Measurements from ENCODE around the gene DOCK4.

DOCK4 gene

GRCh38 chr7:112065758-112066157 is 140.4 kb downstream of the DOCK4 start:
- no peak overlapping the region for H3K23ac ChIP-seq (ENCODE audit: low read length)
- no peak overlapping the region for H3K4me2 ChIP-seq (ENCODE audit: low read length)
- no peak overlapping the region for H4K8ac ChIP-seq (ENCODE audit: low read depth, low read length)
- no peaks in the 10 kb centered on the region for H3K27me3 ChIP-seq (ENCODE audit: insufficient read depth, low read length, poor library complexity)
- no peak overlapping the region for H3K4me3 ChIP-seq (ENCODE audit: low read length)
- H3K79me1 ChIP-seq (ENCODE audit: low read length), result peaks cover 18% of the 10 kb centered on the region
- no peak overlapping the region for H3K18ac ChIP-seq (ENCODE audit: low read length)
- H2BK5ac ChIP-seq (ENCODE audit: low read length), result no peak overlapping the region
- no peak overlapping the region for H4K5ac ChIP-seq (ENCODE audit: low read length)
- no peak overlapping the region for H3K9ac ChIP-seq (ENCODE audit: low read length)
- DNase-seq, result no peak
- H3K56ac ChIP-seq (ENCODE audit: low read length), result no peak overlapping the region
- H2BK15ac ChIP-seq (replicated peaks; ENCODE audit: low read depth), result no peak overlapping the region
- H3K4me1 ChIP-seq (ENCODE audit: control insufficient read depth, low read depth, low read length), result peaks cover 4% of the 10 kb centered on the region
- no peak overlapping the region for H3K4ac ChIP-seq (ENCODE audit: low read depth, low read length)
- H2BK120ac ChIP-seq (ENCODE audit: low read depth, low read length), result no peak overlapping the region
- no peak overlapping the region for H3K27ac ChIP-seq (ENCODE audit: low read depth, low read length)
- H2AK5ac ChIP-seq (ENCODE audit: low read length), result no peak overlapping the region
- H3K79me2 ChIP-seq (ENCODE audit: control insufficient read depth, insufficient read depth, low read length), result peaks cover 4% of the 10 kb centered on the region
- H3K36me3 ChIP-seq (ENCODE audit: control insufficient read depth, insufficient read depth, low read length), result no peaks in the 10 kb centered on the region
- no CpG with 5 or more reads among the region's 1 CpG for WGBS (ENCODE audit: extremely low coverage, insufficient coverage, low lambda C conversion rate)

DNA sequence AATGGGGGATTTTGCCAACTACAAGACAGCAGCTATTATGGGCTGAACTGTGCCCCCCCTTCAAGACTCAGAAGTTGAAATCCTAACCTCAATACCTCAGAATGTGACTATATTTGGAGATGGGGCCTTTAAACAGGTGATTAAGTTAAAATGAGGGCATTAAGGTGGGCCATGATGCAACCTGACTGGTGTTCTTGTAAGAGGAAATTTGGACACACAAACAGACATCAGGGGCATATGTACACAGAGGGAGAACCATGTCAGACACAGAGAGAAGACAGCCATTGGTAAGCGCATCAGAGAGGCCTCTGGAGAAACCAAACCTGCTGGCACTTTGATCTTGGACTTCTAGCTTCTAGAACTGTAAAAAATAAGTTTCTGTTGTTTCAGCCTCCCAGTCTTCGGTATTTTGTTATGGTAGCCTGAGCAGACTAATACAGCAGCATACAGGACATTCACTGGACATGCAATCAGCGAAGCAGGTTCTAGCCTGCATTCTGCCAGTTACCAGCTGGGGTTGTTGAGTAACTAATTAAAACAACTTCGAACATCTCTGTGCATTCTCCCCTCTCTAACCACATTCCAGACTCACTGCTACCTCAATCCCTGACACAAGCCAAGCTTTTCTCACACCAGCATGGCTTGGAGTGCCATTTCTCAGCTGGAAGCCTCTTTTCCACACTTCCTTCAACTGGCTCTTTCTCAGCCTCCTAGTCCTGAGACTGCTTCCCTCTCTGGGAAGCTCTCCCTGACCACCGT is 141.4 kb downstream of the DOCK4 start:
- Histone ChIP-seq H3K4me2 (ENCODE audit: low read length) (no peak overlapping the region), H3K36me3 (ENCODE audit: control insufficient read depth, insufficient read depth, low read length) (no peaks in the 10 kb centered on the region), H3K4me1 (ENCODE audit: control insufficient read depth, low read depth, low read length) (peaks cover 4% of the 10 kb centered on the region), H3K79me2 (ENCODE audit: control insufficient read depth, insufficient read depth, low read length) (peaks cover 4% of the 10 kb centered on the region), H3K27me3 (ENCODE audit: insufficient read depth, low read length, poor library complexity) (no peaks in the 10 kb centered on the region), H2AK5ac (ENCODE audit: low read length) (no peak overlapping the region), H4K8ac (ENCODE audit: low read depth, low read length) (no peak overlapping the region), H2BK15ac (replicated peaks; ENCODE audit: low read depth) (no peak overlapping the region), H4K5ac (ENCODE audit: low read length) (no peak overlapping the region), H3K23ac (ENCODE audit: low read length) (no peak overlapping the region), H3K4me3 (ENCODE audit: low read length) (no peak overlapping the region), H3K56ac (ENCODE audit: low read length) (no peak overlapping the region), H3K4ac (ENCODE audit: low read depth, low read length) (no peak overlapping the region), H3K27ac (ENCODE audit: low read depth, low read length) (no peak overlapping the region), H3K79me1 (ENCODE audit: low read length) (peaks cover 20% of the 10 kb centered on the region), H2BK120ac (ENCODE audit: low read depth, low read length) (no peak overlapping the region), H2BK5ac (ENCODE audit: low read length) (no peak overlapping the region), H3K18ac (ENCODE audit: low read length) (no peak overlapping the region), H3K9ac (ENCODE audit: low read length) (no peak overlapping the region)
- WGBS (ENCODE audit: extremely low coverage, insufficient coverage, low lambda C conversion rate), result no CpG with 5 or more reads among the region's 5 CpGs
- peak; percentile 67 for DNase-seq

- Histone ChIP-seq H3K4me3 (ENCODE audit: low read length) (no peak overlapping the region), H3K56ac (ENCODE audit: low read length) (no peak overlapping the region), H3K4ac (ENCODE audit: low read depth, low read length) (no peak overlapping the region), H2AK5ac (ENCODE audit: low read length) (no peak overlapping the region), H3K27me3 (ENCODE audit: insufficient read depth, low read length, poor library complexity) (no peaks in the 10 kb centered on the region), H3K27ac (ENCODE audit: low read depth, low read length) (no peak overlapping the region), H3K9ac (ENCODE audit: low read length) (no peak overlapping the region), H3K36me3 (ENCODE audit: control insufficient read depth, insufficient read depth, low read length) (no peaks in the 10 kb centered on the region), H2BK120ac (ENCODE audit: low read depth, low read length) (no peak overlapping the region), H2BK5ac (ENCODE audit: low read length) (no peak overlapping the region), H3K4me1 (ENCODE audit: control insufficient read depth, low read depth, low read length) (peaks cover 4% of the 10 kb centered on the region), H3K79me2 (ENCODE audit: control insufficient read depth, insufficient read depth, low read length) (peaks cover 2% of the 10 kb centered on the region), H2BK15ac (replicated peaks; ENCODE audit: low read depth) (no peak overlapping the region), H4K5ac (ENCODE audit: low read length) (no peak overlapping the region), H3K18ac (ENCODE audit: low read length) (no peak overlapping the region), H3K23ac (ENCODE audit: low read length) (no peak overlapping the region), H4K8ac (ENCODE audit: low read depth, low read length) (no peak overlapping the region), H3K79me1 (ENCODE audit: low read length) (peaks cover 16% of the 10 kb centered on the region), H3K4me2 (ENCODE audit: low read length) (no peak overlapping the region)
- DNase-seq, result no peak
- no CpG with 5 or more reads among the region's 2 CpGs for WGBS (ENCODE audit: extremely low coverage, insufficient coverage, low lambda C conversion rate)
These were observed 142.2 kb downstream of the DOCK4 start for GRCh38 chr7:112063974-112064373.

DNA sequence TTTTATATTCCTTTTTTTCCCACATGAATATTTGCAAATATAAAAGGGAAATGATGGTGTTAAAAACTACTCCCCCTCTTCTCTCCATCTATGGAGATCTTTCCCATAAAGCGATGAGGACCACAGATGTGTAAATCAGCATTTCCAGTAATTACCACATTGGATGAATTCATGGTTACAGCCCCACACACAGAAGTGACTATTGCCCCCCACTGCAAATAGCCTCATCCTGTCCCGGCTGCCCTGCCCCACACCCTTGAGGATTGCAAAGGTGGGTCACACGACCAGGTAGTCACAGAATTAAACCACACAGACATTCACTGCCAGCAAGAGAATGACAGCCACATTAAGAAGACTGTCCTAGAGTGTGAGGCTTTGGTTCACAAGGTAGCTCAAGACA is 145.1 kb downstream of the DOCK4 start:
- H3K18ac ChIP-seq (ENCODE audit: low read length), result no peak overlapping the region
- H3K79me1 ChIP-seq (ENCODE audit: low read length), result peaks cover 18% of the 10 kb centered on the region
- no peak overlapping the region for H3K9ac ChIP-seq (ENCODE audit: low read length)
- no peak overlapping the region for H2BK5ac ChIP-seq (ENCODE audit: low read length)
- no CpG with 5 or more reads among the region's 3 CpGs for WGBS (ENCODE audit: extremely low coverage, insufficient coverage, low lambda C conversion rate)
- H3K56ac ChIP-seq (ENCODE audit: low read length), result no peak overlapping the region
- H2BK120ac ChIP-seq (ENCODE audit: low read depth, low read length), result no peak overlapping the region
- no peak overlapping the region for H4K5ac ChIP-seq (ENCODE audit: low read length)
- H3K4me1 ChIP-seq (ENCODE audit: control insufficient read depth, low read depth, low read length), result peaks cover 5% of the 10 kb centered on the region
- no peak overlapping the region for H2AK5ac ChIP-seq (ENCODE audit: low read length)
- no peaks in the 10 kb centered on the region for H3K36me3 ChIP-seq (ENCODE audit: control insufficient read depth, insufficient read depth, low read length)
- H3K79me2 ChIP-seq (ENCODE audit: control insufficient read depth, insufficient read depth, low read length), result peaks cover 7% of the 10 kb centered on the region
- no peak for DNase-seq
- H3K4me2 ChIP-seq (ENCODE audit: low read length), result no peak overlapping the region
- no peak overlapping the region for H3K23ac ChIP-seq (ENCODE audit: low read length)
- no peak overlapping the region for H4K8ac ChIP-seq (ENCODE audit: low read depth, low read length)
- no peak overlapping the region for H3K4me3 ChIP-seq (ENCODE audit: low read length)
- H3K4ac ChIP-seq (ENCODE audit: low read depth, low read length), result no peak overlapping the region
- H3K27me3 ChIP-seq (ENCODE audit: insufficient read depth, low read length, poor library complexity), result no peaks in the 10 kb centered on the region
- H2BK15ac ChIP-seq (replicated peaks; ENCODE audit: low read depth), result no peak overlapping the region
- H3K27ac ChIP-seq (ENCODE audit: low read depth, low read length), result no peak overlapping the region

DNA sequence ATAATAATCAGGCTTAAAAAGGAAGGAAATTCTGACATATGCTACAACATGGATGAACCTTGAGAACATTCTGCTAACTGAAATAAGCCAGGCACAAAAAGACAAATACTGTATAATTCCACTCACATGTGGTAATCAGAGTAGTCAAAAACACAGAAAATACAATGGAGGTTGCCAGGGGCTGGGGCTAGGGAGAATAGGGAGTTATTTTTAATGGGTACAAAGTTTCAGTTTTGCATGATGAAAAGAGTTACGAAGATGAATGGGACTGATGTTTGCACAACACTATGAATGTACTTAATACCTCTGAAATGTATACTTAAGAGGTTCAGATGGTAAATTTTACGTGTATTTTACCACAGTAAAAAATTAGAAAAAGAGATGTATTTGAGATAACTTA is 145.6 kb downstream of the DOCK4 start:
- Histone ChIP-seq H3K23ac (ENCODE audit: low read length) (no peak overlapping the region), H3K9ac (ENCODE audit: low read length) (no peak overlapping the region), H3K79me1 (ENCODE audit: low read length) (peaks cover 14% of the 10 kb centered on the region), H4K8ac (ENCODE audit: low read depth, low read length) (no peak overlapping the region), H3K4me3 (ENCODE audit: low read length) (no peak overlapping the region), H3K4ac (ENCODE audit: low read depth, low read length) (no peak overlapping the region), H3K79me2 (ENCODE audit: control insufficient read depth, insufficient read depth, low read length) (peaks cover 7% of the 10 kb centered on the region), H3K56ac (ENCODE audit: low read length) (no peak overlapping the region), H3K27ac (ENCODE audit: low read depth, low read length) (no peak overlapping the region), H3K27me3 (ENCODE audit: insufficient read depth, low read length, poor library complexity) (no peaks in the 10 kb centered on the region), H4K5ac (ENCODE audit: low read length) (no peak overlapping the region), H3K4me1 (ENCODE audit: control insufficient read depth, low read depth, low read length) (peaks cover 4% of the 10 kb centered on the region), H2BK5ac (ENCODE audit: low read length) (no peak overlapping the region), H2AK5ac (ENCODE audit: low read length) (no peak overlapping the region), H3K4me2 (ENCODE audit: low read length) (no peak overlapping the region), H2BK120ac (ENCODE audit: low read depth, low read length) (no peak overlapping the region), H3K36me3 (ENCODE audit: control insufficient read depth, insufficient read depth, low read length) (no peaks in the 10 kb centered on the region), H3K18ac (ENCODE audit: low read length) (no peak overlapping the region), H2BK15ac (replicated peaks; ENCODE audit: low read depth) (no peak overlapping the region)
- DNase-seq, result no peak
- no CpG with 5 or more reads among the region's 2 CpGs for WGBS (ENCODE audit: extremely low coverage, insufficient coverage, low lambda C conversion rate)

- no peaks in the 10 kb centered on the region for H3K36me3 ChIP-seq (ENCODE audit: control insufficient read depth, insufficient read depth, low read length)
- no peak overlapping the region for H4K8ac ChIP-seq (ENCODE audit: low read depth, low read length)
- no peak overlapping the region for H2BK15ac ChIP-seq (replicated peaks; ENCODE audit: low read depth)
- H3K79me1 ChIP-seq (ENCODE audit: low read length), result peaks cover 14% of the 10 kb centered on the region
- no peak overlapping the region for H3K4me3 ChIP-seq (ENCODE audit: low read length)
- H3K4me1 ChIP-seq (ENCODE audit: control insufficient read depth, low read depth, low read length), result peaks cover 2% of the 10 kb centered on the region
- no peak overlapping the region for H2BK120ac ChIP-seq (ENCODE audit: low read depth, low read length)
- H3K79me2 ChIP-seq (ENCODE audit: control insufficient read depth, insufficient read depth, low read length), result peaks cover 7% of the 10 kb centered on the region
- no peak overlapping the region for H4K5ac ChIP-seq (ENCODE audit: low read length)
- H3K4ac ChIP-seq (ENCODE audit: low read depth, low read length), result no peak overlapping the region
- no peak overlapping the region for H3K56ac ChIP-seq (ENCODE audit: low read length)
- no CpG with 5 or more reads among the region's 1 CpG for WGBS (ENCODE audit: extremely low coverage, insufficient coverage, low lambda C conversion rate)
- no peak overlapping the region for H2BK5ac ChIP-seq (ENCODE audit: low read length)
- H3K18ac ChIP-seq (ENCODE audit: low read length), result no peak overlapping the region
- H3K23ac ChIP-seq (ENCODE audit: low read length), result no peak overlapping the region
- DNase-seq, result no peak
- H3K9ac ChIP-seq (ENCODE audit: low read length), result no peak overlapping the region
- no peak overlapping the region for H3K27ac ChIP-seq (ENCODE audit: low read depth, low read length)
- H3K4me2 ChIP-seq (ENCODE audit: low read length), result no peak overlapping the region
- no peaks in the 10 kb centered on the region for H3K27me3 ChIP-seq (ENCODE audit: insufficient read depth, low read length, poor library complexity)
- H2AK5ac ChIP-seq (ENCODE audit: low read length), result no peak overlapping the region
These were observed 146.5 kb downstream of the DOCK4 start for GRCh38 chr7:112059675-112060074.
